Astrocyte (in vitro differentiated cells and primary cell): ENCODE measurements around the gene IFNA10. TPM values are rescaled to one million over a fixed set of nuclear protein-coding genes. Genes with fewer than 3 reads are reported as not detected.
"Not testable (repeated sequence)": the region's sequence is repeated elsewhere in the genome, so short reads cannot be mapped to it uniquely, and the experiment has no call there.

ENCODE experiments used
- DNase-seq: peaks from one replicate; pipeline ENCODE4 v3.0.0-alpha.2; 2010; ENCODE audit warnings: low read depth
- FAIRE-seq: peaks from 2 replicates; lab custom pipeline; 2011; peaks lifted over from hg19 to GRCh38; lab: Jason Lieb, UNC
- H2AFZ ChIP-seq: 2 replicates; pipeline ENCODE4 v1.6.0; 2012; ENCODE audit warnings: low read depth, low read length, inconsistent platforms
- H3K27ac ChIP-seq: 2 replicates; pipeline ENCODE4 v1.5.1; 2011; ENCODE audit warnings: low read depth, low read length, inconsistent platforms
- H3K27me3 ChIP-seq: 2 replicates; pipeline ENCODE4 v1.6.0; 2011; ENCODE audit warnings: low read length, inconsistent platforms; ENCODE audit not compliant: insufficient read depth
- H3K36me3 ChIP-seq: 2 replicates; pipeline ENCODE4 v1.5.1; 2011; ENCODE audit warnings: low read length, inconsistent platforms; ENCODE audit not compliant: insufficient read depth
- H3K4me1 ChIP-seq: 2 replicates; pipeline ENCODE4 v1.5.1; 2011; ENCODE audit warnings: low read length, inconsistent platforms; ENCODE audit not compliant: insufficient read depth
- H3K4me2 ChIP-seq: 2 replicates; pipeline ENCODE4 v1.6.0; 2012; ENCODE audit warnings: low read length, inconsistent platforms
- H3K4me3 ChIP-seq: 2 replicates; pipeline ENCODE4 v1.5.1; 2011; ENCODE audit warnings: low read depth, mild to moderate bottlenecking, low read length, inconsistent platforms; ENCODE audit not compliant: insufficient read depth
- H3K79me2 ChIP-seq: 2 replicates; pipeline ENCODE4 v1.6.0; 2012; ENCODE audit warnings: mild to moderate bottlenecking, low read length, inconsistent platforms; ENCODE audit not compliant: insufficient read depth
- H3K9ac ChIP-seq: 2 replicates; pipeline ENCODE4 v1.6.0; 2012; ENCODE audit warnings: mild to moderate bottlenecking, low read length, inconsistent platforms
- H3K9me3 ChIP-seq: 2 replicates; pipeline ENCODE4 v1.5.1; 2012; ENCODE audit warnings: low read depth, mild to moderate bottlenecking, low read length, inconsistent platforms; ENCODE audit not compliant: insufficient read depth
- H4K20me1 ChIP-seq: 2 replicates; pipeline ENCODE4 v1.6.0; 2012; ENCODE audit warnings: low read length, inconsistent platforms; ENCODE audit not compliant: insufficient read depth
- H3K27ac Mint-ChIP-seq: one replicate; pipeline ENCODE4 v1.8.0; 2021; ENCODE audit warnings: mild to moderate bottlenecking, mixed read lengths; ENCODE audit not compliant: unreplicated experiment
- H3K27me3 Mint-ChIP-seq: one replicate; pipeline ENCODE4 v1.8.0; 2021; ENCODE audit warnings: low read depth, mixed read lengths; ENCODE audit not compliant: unreplicated experiment
- H3K36me3 Mint-ChIP-seq: one replicate; pipeline ENCODE4 v1.8.0; 2021; ENCODE audit warnings: low read depth, mixed read lengths; ENCODE audit not compliant: unreplicated experiment
- H3K4me1 Mint-ChIP-seq: one replicate; pipeline ENCODE4 v1.8.0; 2021; ENCODE audit warnings: low read depth, mixed read lengths; ENCODE audit not compliant: unreplicated experiment
- H3K4me3 Mint-ChIP-seq: one replicate; pipeline ENCODE4 v1.8.0; 2021; ENCODE audit warnings: mild to moderate bottlenecking, moderate library complexity, mixed read lengths; ENCODE audit not compliant: unreplicated experiment
- H3K9me3 Mint-ChIP-seq: one replicate; pipeline ENCODE4 v1.8.0; 2021; ENCODE audit warnings: mild to moderate bottlenecking, mixed read lengths; ENCODE audit not compliant: unreplicated experiment
- EZH2 ChIP-seq: IDR thresholded peaks from 2 replicates; pipeline ENCODE4 v1.6.1; 2012; ENCODE audit warnings: mild to moderate bottlenecking, low read length, inconsistent platforms; ENCODE audit not compliant: insufficient read depth
- total RNA-seq: library from RNA; stranded (reverse); gene quantifications from 2 replicates; pipeline ENCODE4 v1.2.1, GENCODE V29; 2021
- TF ChIP-seq, protein P1 (sequence below): IDR thresholded peaks from 2 replicates; pipeline ENCODE4 v1.5.1; 2011; ENCODE audit warnings: low read depth, mild to moderate bottlenecking, inconsistent platforms, low read length, moderate library complexity; ENCODE audit not compliant: insufficient read depth

Gene IFNA10
- total RNA-seq, 1 donor from 2014 or later = not detected

DNA sequence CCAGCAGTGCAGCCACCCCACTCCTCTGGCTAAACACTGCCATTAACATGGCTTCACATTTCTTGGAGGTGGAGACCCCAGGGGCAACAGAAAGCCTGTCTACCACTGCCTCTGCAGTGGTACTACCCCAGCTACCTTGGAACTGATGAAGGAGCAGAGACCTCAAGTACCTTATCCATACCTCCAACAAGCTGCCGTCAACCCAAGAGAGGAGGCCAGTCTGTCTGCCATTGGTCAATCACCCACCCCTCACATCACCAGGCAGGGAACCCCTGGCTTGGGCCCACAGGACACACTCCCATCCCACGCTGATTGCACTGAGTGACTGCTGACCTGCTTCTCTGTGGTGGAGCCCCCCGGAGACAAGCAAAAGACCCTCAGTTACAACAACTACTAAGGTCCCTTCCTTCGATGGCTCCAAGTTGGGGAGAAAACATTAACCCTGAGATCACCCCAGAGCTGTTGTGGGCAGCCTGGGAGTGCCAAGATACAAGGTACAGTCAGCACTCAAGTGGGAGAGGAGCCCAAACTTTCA lies 27.3 kb upstream of the IFNA10 start:
- H3K9ac ChIP-seq = no peak overlapping the region
- H3K27ac ChIP-seq = no peak overlapping the region
- H3K27me3 Mint-ChIP-seq = peaks cover 18% of the 10 kb centered on the region
- FAIRE-seq (no peak), DNase-seq (no peak)
- H3K36me3 ChIP-seq = no peaks in the 10 kb centered on the region
- H3K4me2 ChIP-seq = no peak overlapping the region
- H3K4me3 ChIP-seq = no peak overlapping the region
- TF ChIP-seq, protein P1, sequence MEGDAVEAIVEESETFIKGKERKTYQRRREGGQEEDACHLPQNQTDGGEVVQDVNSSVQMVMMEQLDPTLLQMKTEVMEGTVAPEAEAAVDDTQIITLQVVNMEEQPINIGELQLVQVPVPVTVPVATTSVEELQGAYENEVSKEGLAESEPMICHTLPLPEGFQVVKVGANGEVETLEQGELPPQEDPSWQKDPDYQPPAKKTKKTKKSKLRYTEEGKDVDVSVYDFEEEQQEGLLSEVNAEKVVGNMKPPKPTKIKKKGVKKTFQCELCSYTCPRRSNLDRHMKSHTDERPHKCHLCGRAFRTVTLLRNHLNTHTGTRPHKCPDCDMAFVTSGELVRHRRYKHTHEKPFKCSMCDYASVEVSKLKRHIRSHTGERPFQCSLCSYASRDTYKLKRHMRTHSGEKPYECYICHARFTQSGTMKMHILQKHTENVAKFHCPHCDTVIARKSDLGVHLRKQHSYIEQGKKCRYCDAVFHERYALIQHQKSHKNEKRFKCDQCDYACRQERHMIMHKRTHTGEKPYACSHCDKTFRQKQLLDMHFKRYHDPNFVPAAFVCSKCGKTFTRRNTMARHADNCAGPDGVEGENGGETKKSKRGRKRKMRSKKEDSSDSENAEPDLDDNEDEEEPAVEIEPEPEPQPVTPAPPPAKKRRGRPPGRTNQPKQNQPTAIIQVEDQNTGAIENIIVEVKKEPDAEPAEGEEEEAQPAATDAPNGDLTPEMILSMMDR = no peak
- no peak for TF ChIP-seq EZH2
- no peak overlapping the region for H2AFZ ChIP-seq
- H3K27me3 ChIP-seq = peaks cover 5% of the 10 kb centered on the region
- no peaks in the 10 kb centered on the region for H4K20me1 ChIP-seq
- no peaks in the 10 kb centered on the region for H3K36me3 Mint-ChIP-seq
- H3K4me3 Mint-ChIP-seq = no peak overlapping the region
- H3K9me3 Mint-ChIP-seq = no peaks in the 10 kb centered on the region
- no peaks in the 10 kb centered on the region for H3K4me1 ChIP-seq
- no peaks in the 10 kb centered on the region for H3K79me2 ChIP-seq
- no peak overlapping the region for H3K27ac Mint-ChIP-seq
- no peaks in the 10 kb centered on the region for H3K9me3 ChIP-seq
- H3K4me1 Mint-ChIP-seq = no peaks in the 10 kb centered on the region

DNA sequence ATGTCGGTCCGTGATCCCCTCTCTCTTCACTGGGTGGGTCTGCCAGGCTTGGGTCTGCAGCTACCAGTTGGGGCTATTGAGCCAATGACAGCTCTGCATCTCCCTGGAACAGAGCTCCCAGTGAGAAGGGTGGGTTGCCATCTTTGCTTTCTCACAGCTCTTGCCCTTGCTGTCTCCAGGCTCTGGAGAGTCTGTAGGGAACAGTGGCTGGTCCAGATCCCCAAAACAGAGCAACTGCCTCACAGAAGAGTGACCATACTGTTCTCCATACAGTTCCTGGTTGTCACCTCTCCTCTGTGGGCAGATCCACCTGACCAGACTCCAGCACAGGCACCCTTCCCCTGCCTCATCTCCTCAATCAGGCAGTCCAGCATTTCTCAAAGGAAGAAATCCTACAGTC lies 26.3 kb upstream of the IFNA10 start:
- H3K4me3 ChIP-seq = no peak overlapping the region
- Mint-ChIP-seq H3K36me3 (no peaks in the 10 kb centered on the region), H3K4me1 (no peaks in the 10 kb centered on the region), H3K27ac (no peak overlapping the region), H3K27me3 (peaks cover 18% of the 10 kb centered on the region), H3K4me3 (no peak overlapping the region), H3K9me3 (no peaks in the 10 kb centered on the region)
- no peaks in the 10 kb centered on the region for H3K4me1 ChIP-seq
- peaks cover 3% of the 10 kb centered on the region for H3K27me3 ChIP-seq
- no peak for DNase-seq
- no peak overlapping the region for H3K9ac ChIP-seq
- no peaks in the 10 kb centered on the region for H4K20me1 ChIP-seq
- no peak for FAIRE-seq
- H3K9me3 ChIP-seq = no peaks in the 10 kb centered on the region
- no peak overlapping the region for H2AFZ ChIP-seq
- H3K79me2 ChIP-seq = no peaks in the 10 kb centered on the region
- no peak overlapping the region for H3K27ac ChIP-seq
- no peak for TF ChIP-seq EZH2
- TF ChIP-seq, protein P1 = no peak
- H3K4me2 ChIP-seq = no peak overlapping the region
- H3K36me3 ChIP-seq = no peaks in the 10 kb centered on the region

DNA sequence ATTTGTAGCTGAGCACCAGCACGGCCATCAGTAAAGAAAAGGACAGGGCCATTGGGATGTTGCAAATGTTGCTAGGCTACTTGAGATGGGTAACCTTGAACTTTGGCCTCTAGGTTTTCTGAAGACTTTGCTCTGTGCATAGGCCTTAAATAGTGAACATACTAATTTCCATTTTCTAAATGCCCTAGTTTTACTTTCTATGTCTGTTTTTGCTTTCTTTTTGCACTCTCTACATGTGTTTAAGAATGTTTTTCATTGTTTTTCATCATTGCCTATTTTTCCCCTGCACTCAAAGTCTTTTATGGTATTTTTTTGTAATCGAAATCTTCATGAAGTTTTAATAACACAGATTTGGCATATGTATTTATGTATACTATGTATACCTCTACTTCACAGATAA lies 21.2 kb upstream of the IFNA10 start, which contains the start of gene IFNA17:
Gene IFNA17, minus strand, starts transcription at position 101 of the 400 bp plus-strand sequence. Its CDS starts 49 bp downstream, at position 52.
- no peak within 1 kb of the TSS for H3K4me3 Mint-ChIP-seq

DNA sequence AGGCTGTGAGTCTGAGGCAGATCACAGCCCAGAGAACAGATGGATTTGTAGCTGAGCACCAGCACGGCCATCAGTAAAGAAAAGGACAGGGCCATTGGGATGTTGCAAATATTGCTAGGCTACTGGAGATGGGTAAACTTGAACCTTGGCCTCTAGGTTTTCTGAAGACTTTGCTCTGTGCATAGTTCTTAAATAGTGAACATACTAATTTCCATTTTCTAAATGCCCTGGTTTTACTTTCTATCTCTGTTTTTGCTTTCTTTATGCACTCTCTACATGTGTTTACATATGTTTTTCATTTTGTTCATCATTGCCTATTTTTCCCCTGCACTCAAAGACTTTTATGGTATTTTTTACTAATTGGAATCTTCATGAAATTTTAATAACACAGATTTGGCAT lies 10.3 kb upstream of the IFNA10 start, which contains the start of gene IFNA16:
Gene IFNA16, minus strand, starts transcription at position 101 of the 400 bp plus-strand sequence. Its CDS starts 6 bp downstream, at position 95.
- H3K27me3 Mint-ChIP-seq = peaks cover 16% of the 10 kb centered on the region

More for the DNA sequence above, 21.2 kb upstream of the IFNA10 start, which contains the start of gene IFNA17:
- no peak for FAIRE-seq
- Histone ChIP-seq H3K4me2 (no peak within 1 kb of the TSS), H3K79me2 (no peaks in the 10 kb centered on the region), H3K4me1 (no peaks in the 10 kb centered on the region), H3K9ac (no peak within 1 kb of the TSS), H3K36me3 (no peaks in the 10 kb centered on the region), H3K9me3 (no peaks in the 10 kb centered on the region), H4K20me1 (no peaks in the 10 kb centered on the region), H3K27ac (no peak within 1 kb of the TSS), H3K27me3 (no peaks in the 10 kb centered on the region), H3K4me3 (no peak within 1 kb of the TSS), H2AFZ (no peak within 1 kb of the TSS)
- Mint-ChIP-seq H3K36me3 (no peaks in the 10 kb centered on the region), H3K4me1 (no peaks in the 10 kb centered on the region), H3K27me3 (peaks cover 9% of the 10 kb centered on the region), H3K27ac (no peak within 1 kb of the TSS), H3K9me3 (no peaks in the 10 kb centered on the region)
- TF ChIP-seq, protein P1 = no peak
- no peak for TF ChIP-seq EZH2
- no peak for DNase-seq

More for the DNA sequence above, 10.3 kb upstream of the IFNA10 start, which contains the start of gene IFNA16:
- not testable (repeated sequence) for H3K79me2 ChIP-seq, H3K27me3 ChIP-seq, H4K20me1 ChIP-seq, H3K9ac ChIP-seq, H3K4me2 ChIP-seq, H3K27ac ChIP-seq, H3K9me3 Mint-ChIP-seq, H3K4me3 Mint-ChIP-seq, H3K27ac Mint-ChIP-seq, H2AFZ ChIP-seq, DNase-seq, H3K9me3 ChIP-seq, H3K4me3 ChIP-seq, FAIRE-seq, H3K36me3 ChIP-seq, H3K4me1 ChIP-seq, H3K36me3 Mint-ChIP-seq, H3K4me1 Mint-ChIP-seq
